H1 (cell line): Measurements from ENCODE around the gene DBNDD2. TPM values are rescaled to one million over a fixed set of nuclear protein-coding genes. Genes with fewer than 3 reads are reported as not detected.

ENCODE experiments used
- CTCF ChIP-seq, 3 experiments: IDR thresholded peaks; 1 replicate in 2 of 3; 2 replicates in 1 of 3; pipeline versions ENCODE4 v1.5.1 to v1.6.1; 2011; ENCODE audit warnings: low read length in 3 of 3, mild to moderate bottlenecking in 3 of 3, inconsistent platforms in 2 of 3, low read depth in 1 of 3, moderate library complexity in 1 of 3; ENCODE audit not compliant: insufficient read depth in 1 of 3; ENCODE audit errors: control extremely low read depth in 1 of 3
- PHF8 ChIP-seq: fragments of 200-600 bp; sonication (generic); conservative IDR thresholded peaks from 2 replicates; pipeline ENCODE4 v1.7.1; 2012; ENCODE audit warnings: low read depth, mild to moderate bottlenecking, inconsistent platforms, low read length, moderate library complexity
- POU5F1 ChIP-seq: IDR thresholded peaks from 2 replicates; pipeline ENCODE4 v1.6.1; 2011; ENCODE audit warnings: low read depth, mild to moderate bottlenecking, low read length, moderate library complexity
- USF2 ChIP-seq: IDR thresholded peaks from 2 replicates; pipeline ENCODE4 v1.6.1; 2011; ENCODE audit warnings: low read length, improper control_type of control experiment
- YY1 ChIP-seq: IDR thresholded peaks from 2 replicates; pipeline ENCODE4 v1.6.1; 2011; ENCODE audit warnings: low read depth, mild to moderate bottlenecking, low read length
- ZNF274 ChIP-seq: IDR thresholded peaks from 2 replicates; pipeline ENCODE4 v1.7.0; 2012; ENCODE audit warnings: low read length, borderline replicate concordance; ENCODE audit errors: extremely low read depth
- polyA plus RNA-seq, 7 experiments: library from polyadenylated mRNA; depleted of rRNA in 3 of 7; stranded (reverse) in 5 of 7; unstranded in 2 of 7; fragments of >200 nt in 5 of 7; fragments of 200-250 nt in 2 of 7; gene quantifications; 1 replicate in 5 of 7; 2 replicates in 1 of 7; 4 replicates in 1 of 7; pipeline versions ENCODE4 v1.2.1 to v1.2.3, GENCODE V29; 2011 to 2013; ENCODE audit warnings: missing spikeins in 2 of 7, mixed read lengths in 2 of 7
- total RNA-seq: library from RNA; stranded (reverse); fragmentation: NEBNext Ultra II Directional; extraction: Animal tissue kit (Norgen Biotek cat#: 25700); gene quantifications from 2 replicates; pipeline ENCODE4 v1.2.1, GENCODE V29; 2021
- TF ChIP-seq, protein P1 (sequence below): IDR thresholded peaks from 2 replicates; pipeline ENCODE4 v1.6.1; 2012; ENCODE audit warnings: low read length, inconsistent platforms

Gene DBNDD2
- total and polyA plus RNA-seq, 2 of the 8 experiments (the other 6 are each of a cell fraction or from before 2014, with no cell fraction given): 55.8 to 96.3 TPM

GRCh38 chr20:45452772-45453691, 44.9 kb downstream of the DBNDD2 start (continued):
- TF ChIP-seq, protein P1, sequence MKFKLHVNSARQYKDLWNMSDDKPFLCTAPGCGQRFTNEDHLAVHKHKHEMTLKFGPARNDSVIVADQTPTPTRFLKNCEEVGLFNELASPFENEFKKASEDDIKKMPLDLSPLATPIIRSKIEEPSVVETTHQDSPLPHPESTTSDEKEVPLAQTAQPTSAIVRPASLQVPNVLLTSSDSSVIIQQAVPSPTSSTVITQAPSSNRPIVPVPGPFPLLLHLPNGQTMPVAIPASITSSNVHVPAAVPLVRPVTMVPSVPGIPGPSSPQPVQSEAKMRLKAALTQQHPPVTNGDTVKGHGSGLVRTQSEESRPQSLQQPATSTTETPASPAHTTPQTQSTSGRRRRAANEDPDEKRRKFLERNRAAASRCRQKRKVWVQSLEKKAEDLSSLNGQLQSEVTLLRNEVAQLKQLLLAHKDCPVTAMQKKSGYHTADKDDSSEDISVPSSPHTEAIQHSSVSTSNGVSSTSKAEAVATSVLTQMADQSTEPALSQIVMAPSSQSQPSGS: no peak
- TF ChIP-seq PHF8: no peak
- no peak for TF ChIP-seq CTCF (IDR thresholded peaks at IDR 0.05; ENCODE audit: control extremely low read depth in 1 of 3, insufficient read depth in 1 of 3, low read depth in 1 of 3, low read length in 3 of 3)
- TF ChIP-seq USF2: no peak
- TF ChIP-seq YY1: no peak
- no peak for TF ChIP-seq POU5F1
- TF ChIP-seq ZNF274: no peak
